CMK (cell line): ENCODE data around the gene PLD4.

Experiments used
- DNase-seq: peaks from one replicate; pipeline ENCODE4 v3.0.0-alpha.2; 2010; ENCODE audit warnings: low read depth

Gene PLD4

DNA sequence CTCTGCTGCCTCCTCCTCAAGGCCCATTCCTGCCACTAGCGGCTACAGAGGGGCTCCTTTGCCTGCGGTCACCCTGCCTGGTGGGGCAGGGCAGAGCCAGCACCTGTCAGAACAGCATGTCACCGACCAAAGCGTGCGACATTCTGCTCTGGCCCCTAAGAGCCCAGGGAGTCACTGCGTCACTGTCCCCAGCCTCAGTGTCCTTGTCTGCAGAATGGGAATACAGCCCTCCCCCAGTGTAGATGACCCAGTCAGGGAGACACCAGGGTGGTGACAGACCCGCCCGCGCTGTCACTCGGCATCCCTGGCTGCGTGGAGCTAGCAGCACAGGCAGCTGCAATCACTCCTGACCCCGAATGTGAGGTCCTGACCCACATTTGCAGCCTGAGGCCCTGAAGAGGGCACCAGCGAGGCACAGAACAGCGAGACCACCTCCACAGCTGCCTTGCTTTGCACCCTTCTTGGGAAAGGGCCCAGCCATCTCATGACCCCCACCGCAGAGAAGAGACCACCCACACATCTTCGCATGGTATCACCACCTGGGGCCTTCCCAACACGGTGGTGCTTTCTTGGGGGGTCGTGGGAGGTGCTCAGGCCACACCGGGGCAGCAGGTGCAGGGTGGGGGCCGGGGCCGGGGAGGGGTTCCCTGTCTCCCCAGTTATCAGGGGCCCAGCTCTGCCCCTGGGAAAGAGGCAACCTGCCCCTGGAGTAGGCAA lies 51.0 kb downstream of the PLD4 start:
- no peak for DNase-seq

DNA sequence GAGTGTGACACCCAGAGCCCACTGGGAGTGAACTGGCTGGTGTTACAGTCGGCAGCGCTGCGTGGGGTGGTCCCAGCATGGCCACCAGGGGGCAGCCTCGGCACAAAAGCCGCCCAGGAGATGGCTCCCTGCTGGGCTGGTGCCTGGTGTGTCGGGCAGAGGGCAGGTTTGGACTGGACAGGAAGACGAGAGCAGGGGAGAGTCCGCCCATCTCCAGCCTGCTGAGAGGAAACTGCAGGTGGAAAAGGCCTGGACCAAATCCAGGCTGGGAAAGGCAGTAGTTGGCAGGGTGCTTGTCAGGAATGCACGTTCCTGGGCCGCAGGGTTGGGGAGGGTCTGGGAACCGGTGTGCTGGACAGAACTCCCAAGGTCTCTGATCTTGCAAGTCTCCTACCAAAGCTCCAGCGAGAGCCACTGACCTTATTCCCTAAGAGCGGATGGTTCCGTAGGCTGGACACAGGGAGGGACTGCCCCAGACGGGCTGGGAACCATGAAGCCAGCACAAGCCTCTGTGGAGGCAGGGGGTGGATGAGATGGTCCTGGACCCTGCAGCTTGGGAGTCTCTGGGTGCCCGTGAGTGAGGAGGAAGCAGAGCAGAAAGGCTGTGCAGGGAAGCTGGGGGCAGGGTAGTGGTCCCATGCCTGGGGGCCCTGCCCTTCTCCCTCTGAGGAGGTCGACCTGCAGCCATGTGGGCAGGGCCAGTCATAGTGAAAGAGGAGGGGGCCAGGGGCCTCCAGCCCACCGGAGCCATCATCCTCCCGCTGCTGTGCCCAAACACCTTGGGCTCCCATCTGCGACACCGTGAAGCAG lies 51.7 kb downstream of the PLD4 start:
- peak; percentile 52 for DNase-seq

DNA sequence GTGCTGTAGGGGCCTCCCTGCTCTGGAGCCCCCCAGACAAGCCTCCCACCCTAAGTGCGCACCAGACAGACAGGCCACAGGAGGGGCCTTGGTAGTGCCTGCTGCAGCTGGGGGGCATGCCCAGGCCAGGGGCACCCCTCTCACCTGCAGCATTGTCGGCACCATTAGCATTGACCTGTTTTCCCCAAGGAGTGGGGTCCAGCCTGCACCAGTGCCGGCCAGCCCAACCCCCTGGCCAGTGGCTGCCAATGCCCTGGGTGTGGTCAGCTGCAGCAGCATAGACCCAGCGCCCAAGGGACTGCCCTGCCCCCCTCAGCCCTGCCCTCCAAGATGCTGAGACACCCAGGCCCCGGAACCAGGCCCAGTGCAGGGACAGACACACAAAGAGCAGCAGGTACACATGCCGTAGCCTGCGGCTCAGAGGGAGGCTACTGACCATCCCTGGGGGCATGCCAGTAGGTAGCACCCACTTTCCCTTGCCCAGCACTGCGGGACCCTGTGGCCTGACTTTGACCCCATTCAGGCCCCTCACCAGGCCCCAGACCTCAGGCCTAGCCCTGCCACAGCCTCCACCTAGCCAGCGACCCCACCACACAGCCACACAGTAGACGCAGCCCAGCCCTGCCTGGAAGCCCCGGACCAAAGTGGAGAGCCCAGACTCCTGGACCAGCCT lies 52.5 kb downstream of the PLD4 start:
- DNase-seq: no peak

DNA sequence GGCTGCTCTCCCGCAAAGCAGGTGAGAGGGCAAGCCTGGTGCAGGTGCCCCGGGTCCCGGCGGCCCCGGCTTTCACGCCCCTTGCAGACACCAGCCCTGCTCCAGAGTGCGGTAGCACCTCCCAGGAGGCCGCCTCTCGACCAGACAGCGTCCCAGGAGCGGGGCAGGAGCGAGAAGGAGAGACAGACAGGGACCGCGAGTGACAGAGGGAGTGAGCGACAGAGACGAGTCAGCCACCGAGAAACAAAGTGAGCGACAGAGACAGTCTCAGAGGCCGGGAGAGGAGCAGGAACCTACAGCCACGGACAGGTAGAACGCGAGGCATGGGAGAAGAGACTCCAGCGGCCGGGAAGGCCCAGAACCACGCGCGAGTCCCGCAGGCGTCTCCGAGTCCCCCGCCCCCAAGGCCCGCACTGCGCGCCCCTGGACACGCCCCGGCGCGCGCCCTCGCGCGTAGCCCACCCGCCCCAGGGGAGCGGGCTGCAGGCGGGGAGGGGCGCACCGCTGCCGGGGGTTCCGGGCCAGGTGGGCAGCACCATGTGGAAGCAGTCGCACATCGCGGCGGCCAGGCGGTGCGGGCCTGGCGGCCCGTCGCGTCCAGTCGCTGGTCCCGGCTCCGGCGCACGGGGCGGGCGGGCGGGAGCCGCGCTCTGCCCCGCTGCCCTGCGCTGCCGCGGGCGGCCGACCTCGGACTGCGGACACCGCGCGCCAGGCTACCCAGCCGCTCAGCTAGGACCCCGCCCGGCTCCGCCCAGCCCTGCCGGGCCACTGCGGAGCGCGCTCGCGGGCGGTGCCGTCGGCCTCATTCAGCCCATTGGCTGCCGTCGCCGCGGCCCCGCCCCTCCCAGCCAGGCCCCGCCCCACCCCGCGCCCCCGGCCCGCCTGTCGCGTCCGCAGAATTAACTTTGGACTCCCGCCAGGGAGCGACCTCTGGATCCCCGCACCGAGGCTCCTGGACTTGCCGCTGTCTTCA lies 53.3 kb downstream of the PLD4 start, which contains the start of gene AHNAK2:
AHNAK2 (minus strand) TSS at position 694 of the 973 bp plus-strand sequence; CDS start at position 557, 137 bp downstream.
- DNase-seq: peak; percentile 65

DNA sequence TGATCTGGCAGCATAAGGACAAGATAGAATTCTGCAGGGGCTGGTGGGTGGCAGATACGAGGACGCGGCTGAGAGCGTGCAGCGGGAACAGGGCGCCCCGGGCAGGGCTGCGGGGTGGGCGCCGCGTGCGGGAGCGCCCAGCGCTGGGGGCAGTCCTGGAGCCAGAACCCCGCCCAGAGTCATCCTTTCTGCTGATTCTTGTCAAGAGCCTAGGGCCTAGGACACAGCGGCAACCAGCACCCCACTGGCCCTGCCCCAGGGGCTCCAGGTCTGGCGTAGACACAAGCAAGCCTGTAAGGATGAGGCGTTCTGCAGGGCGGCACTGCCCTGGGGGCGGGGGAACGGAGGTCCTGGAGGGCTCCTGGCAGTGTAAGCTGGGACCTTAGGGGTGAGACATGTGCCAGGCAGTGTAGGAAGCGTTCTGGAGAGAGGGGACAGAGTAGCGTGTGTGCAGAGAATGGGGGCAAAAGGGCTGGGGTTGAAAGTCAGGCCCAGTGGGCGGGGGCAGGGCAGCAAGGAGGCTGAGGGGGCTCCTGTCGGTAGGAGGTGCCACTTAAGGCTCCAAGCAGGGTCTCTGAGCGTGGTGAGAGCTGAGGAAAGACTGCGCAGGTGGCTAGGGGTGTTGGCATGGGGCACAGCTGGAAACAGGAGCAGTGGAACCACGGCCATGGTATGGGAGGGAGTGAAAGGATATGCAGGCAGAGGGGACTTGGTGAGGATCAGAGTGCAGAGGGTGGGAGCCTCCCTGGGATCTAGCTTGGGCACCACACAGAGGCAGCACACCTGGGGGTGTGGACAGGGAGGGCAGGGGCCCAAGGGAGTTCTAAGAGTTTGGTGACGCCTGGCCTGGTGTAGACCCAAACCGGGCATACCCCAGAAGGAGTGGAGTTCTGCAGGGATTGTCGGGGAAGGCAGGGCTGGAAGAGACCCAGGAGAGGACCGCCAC lies 54.3 kb downstream of the PLD4 start:
- DNase-seq: no peak

DNA sequence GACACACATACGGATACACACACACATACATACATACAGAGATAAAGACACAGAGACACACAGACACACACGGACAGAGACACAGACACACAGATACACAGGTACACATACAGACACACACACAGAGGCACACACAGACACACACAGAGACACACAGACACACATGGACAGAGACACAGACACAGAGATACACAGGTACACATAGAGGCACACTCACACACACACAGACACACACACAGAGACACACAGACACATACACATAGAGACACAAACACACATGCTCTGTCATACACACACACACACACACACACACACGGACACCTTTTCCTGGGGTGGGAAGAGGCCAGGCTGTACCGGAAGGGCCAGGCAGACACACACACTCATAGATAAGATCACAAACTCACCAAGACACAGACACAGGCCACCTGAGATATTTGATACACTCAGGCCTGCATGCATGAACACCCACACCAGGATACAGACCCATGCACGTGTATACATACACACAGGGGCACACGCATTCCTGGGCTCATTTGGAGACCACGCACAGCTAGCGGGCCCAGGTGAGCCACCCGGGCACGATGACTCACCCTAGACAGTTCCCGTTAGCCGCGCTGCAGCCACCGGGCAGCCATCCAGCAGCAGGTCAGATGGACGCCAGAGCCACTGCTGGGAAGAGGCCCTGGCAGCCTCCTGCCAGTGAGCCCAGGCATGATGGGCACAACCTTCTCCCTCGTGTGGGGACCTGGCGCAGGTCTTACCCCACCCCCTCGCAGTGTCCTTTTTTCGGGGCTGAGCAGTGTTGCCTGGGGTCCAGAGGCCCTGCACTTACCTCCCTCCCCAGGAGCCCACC lies 55.3 kb downstream of the PLD4 start:
- no peak for DNase-seq

DNA sequence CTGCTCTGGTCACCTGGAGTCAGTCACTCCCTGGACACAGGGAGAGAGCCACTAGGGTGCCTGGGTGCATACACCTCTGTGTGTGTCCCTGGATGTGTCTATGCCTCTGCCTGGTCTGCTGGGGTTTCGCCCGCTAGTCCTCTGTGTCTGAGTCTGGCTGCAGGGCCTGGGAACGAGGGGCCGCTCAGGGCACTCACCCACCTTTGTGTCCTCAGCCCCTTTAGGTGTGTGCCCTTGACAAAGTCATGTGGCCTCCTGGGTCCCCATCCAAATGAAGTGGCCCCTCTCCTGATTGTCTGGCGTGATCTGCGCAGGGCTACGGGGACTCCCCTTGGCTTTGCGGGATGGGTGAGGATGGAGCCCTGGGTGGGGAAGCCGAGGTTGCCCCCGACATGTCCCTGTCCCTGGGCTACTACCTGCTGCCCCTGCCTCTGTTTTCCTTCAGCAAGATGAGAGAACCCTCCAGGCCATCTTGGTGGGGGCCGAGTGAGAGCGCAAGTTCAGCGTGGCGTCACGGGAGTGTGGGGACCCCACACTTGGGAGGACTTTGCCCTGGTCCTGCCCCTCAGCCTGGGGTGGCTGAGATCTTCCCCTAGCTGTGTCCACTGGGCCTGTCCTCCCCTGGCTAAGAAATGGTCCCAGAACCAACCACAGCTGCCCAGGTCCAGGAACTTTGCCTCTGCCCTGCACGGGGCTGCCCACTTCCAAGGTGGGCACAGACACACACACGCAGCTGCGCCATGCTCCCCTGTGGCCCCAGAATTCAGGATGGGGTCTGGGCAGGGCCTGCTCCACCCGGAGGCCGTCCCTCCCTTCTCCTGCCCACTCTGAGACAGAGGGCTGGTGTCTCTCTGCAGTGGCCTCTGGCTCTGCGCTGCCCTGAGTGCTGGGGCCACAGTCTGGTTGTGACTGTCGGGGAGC lies 56.2 kb downstream of the PLD4 start:
- no peak for DNase-seq

DNA sequence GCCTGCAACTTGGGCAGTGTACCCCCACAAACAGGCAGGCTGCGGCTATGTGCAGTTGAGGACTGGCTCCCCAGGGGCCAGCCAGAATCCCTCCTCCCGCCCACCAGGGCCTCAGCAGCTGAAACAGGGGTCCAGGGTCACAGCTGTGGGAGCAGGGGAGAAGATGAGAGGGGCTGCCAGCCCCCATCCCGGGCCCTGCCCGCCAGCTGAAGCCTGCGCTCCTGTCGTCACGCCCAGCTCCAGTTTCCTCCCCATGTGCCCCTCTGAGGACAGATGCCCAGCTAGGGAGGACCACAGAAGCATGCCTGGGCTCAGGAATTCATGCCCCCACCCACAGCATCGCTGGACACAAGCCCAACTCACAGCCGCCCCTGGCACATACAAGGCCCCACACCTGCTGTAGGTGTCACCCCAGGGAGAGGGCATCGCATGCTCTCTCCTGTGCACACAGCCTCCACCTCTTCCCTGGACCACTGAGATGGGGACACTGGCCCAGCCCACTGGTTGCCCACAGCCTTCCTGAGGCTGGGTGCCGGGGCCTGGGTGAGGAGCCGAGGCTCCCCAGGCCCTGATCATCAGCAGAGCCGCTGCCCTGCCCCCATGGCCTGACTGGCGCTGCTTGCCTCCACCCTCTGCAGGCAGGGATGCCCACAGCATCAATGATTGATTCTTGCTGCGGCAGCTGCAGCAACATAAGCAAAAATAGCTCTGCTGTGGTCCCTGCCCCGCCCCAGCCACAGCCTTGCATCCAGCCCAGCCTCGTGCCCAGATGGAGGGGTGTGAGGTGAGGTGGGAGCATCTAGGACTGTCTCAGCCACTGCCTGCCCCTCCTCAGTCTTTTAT lies 57.2 kb downstream of the PLD4 start:
- no peak for DNase-seq

DNA sequence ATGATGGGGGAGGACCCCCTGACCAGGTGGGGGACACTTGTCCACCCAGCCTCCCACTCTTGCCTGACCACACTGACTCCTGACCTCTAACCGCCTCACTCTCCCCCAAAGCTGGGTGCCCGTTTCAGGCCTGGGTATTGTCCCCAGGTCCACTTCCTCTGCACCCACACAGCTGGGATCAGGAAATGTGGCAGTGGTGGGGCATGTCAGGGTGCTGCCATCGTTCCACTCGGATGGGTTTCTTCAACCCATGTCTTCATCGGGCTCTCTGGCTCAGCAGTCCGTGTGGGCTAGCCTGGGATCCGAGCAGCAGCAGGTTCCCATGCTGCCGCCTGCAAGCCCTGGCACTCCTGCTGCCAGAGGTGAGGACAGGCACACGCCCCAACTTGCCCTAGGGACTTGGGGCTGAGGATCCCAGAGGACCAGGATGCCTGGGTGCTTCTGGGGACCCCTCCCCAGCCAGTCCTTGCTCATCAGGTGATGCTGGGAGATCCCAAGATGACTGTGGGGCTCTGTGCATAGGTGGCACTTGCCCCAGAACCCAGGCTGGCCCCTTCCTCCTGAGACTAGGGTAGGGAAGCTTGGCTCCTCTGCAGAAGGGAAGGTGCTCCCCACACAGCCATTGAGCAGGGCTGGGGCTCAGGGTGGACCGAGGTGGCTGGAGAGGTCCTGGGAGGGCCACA lies 58.0 kb downstream of the PLD4 start:
- DNase-seq: no peak
